ENCODE measurements around the gene EHD4. TPM values are rescaled to one million over a fixed set of nuclear protein-coding genes. Genes with fewer than 3 reads are reported as not detected.

The EHD4 gene
- polyA plus RNA-seq (ENCODE audit: insufficient read length in 4 of 4), result 10 to 100 TPM; 15.3 to 21.2 (median 17.4) TPM

GRCh38 chr15:41972253-41973242 is at the start of gene EHD4:
TSS of gene EHD4 (minus strand) at chr15:41972557. CDS start at chr15:41972494, 63 bp downstream.
- peak; percentile 90 to 99 (median 98) for DNase-seq (ENCODE audit: low read depth in 4 of 4, low spot score in 3 of 4)

GRCh38 chr15:42021593-42021992 is 49.2 kb upstream of the EHD4 start:
- no peak for DNase-seq (ENCODE audit: low read depth in 4 of 4, low spot score in 3 of 4)

- no peak for DNase-seq (ENCODE audit: low read depth in 4 of 4, low spot score in 3 of 4)
Measured at GRCh38 chr15:42020713-42021273, 48.4 kb upstream of the EHD4 start, which contains the start of gene PLA2G4E. TSS of gene PLA2G4E (minus strand) at chr15:42021042. CDS start at chr15:42021030, 12 bp downstream.

GRCh38 chr15:42018306-42019224 is 46.2 kb upstream of the EHD4 start:
- no peak for DNase-seq (ENCODE audit: low read depth in 4 of 4, low spot score in 3 of 4)

- DNase-seq (ENCODE audit: low read depth in 4 of 4, low spot score in 3 of 4), result no peak
Measured at GRCh38 chr15:42016971-42017370, 44.6 kb upstream of the EHD4 start.

- no peak for DNase-seq (ENCODE audit: low read depth in 4 of 4, low spot score in 3 of 4)
Measured at GRCh38 chr15:42014406-42014805, 42.0 kb upstream of the EHD4 start.

GRCh38 chr15:42012928-42013482 is 40.6 kb upstream of the EHD4 start:
- DNase-seq (ENCODE audit: low read depth in 4 of 4, low spot score in 3 of 4), result no peak

GRCh38 chr15:42012241-42012640 is 39.9 kb upstream of the EHD4 start:
- DNase-seq (ENCODE audit: low read depth in 4 of 4, low spot score in 3 of 4), result peak in 1 of 4 donors; percentile 8

- DNase-seq (ENCODE audit: low read depth in 4 of 4, low spot score in 3 of 4), result no peak
Measured at GRCh38 chr15:42011074-42011473, 38.7 kb upstream of the EHD4 start.

- DNase-seq (ENCODE audit: low read depth in 4 of 4, low spot score in 3 of 4), result no peak
Measured at GRCh38 chr15:42010434-42010833, 38.1 kb upstream of the EHD4 start.

GRCh38 chr15:42009474-42009873 is 37.1 kb upstream of the EHD4 start:
- DNase-seq (ENCODE audit: low read depth in 4 of 4, low spot score in 3 of 4), result no peak

GRCh38 chr15:42009022-42009421 is 36.7 kb upstream of the EHD4 start:
- no peak for DNase-seq (ENCODE audit: low read depth in 4 of 4, low spot score in 3 of 4)

- no peak for DNase-seq (ENCODE audit: low read depth in 4 of 4, low spot score in 3 of 4)
Measured at GRCh38 chr15:42007386-42007785, 35.0 kb upstream of the EHD4 start.

- no peak for DNase-seq (ENCODE audit: low read depth in 4 of 4, low spot score in 3 of 4)
Measured at GRCh38 chr15:42002333-42002732, 30.0 kb upstream of the EHD4 start.

- no peak for DNase-seq (ENCODE audit: low read depth in 4 of 4, low spot score in 3 of 4)
Measured at GRCh38 chr15:42001236-42001635, 28.9 kb upstream of the EHD4 start.

GRCh38 chr15:41999290-42000285 is 27.2 kb upstream of the EHD4 start:
- DNase-seq (ENCODE audit: low read depth in 4 of 4, low spot score in 3 of 4), result no peak

- no peak for DNase-seq (ENCODE audit: low read depth in 4 of 4, low spot score in 3 of 4)
Measured at GRCh38 chr15:41997845-41998244, 25.5 kb upstream of the EHD4 start.

GRCh38 chr15:41996921-41997592 is 24.7 kb upstream of the EHD4 start:
- no peak for DNase-seq (ENCODE audit: low read depth in 4 of 4, low spot score in 3 of 4)

GRCh38 chr15:41996376-41996775 is 24.0 kb upstream of the EHD4 start:
- DNase-seq (ENCODE audit: low read depth in 4 of 4, low spot score in 3 of 4), result no peak
